GM19397 (cell line): ENCODE measurements around the gene C15orf39.
"Not testable (repeated sequence)": the region's sequence is repeated elsewhere in the genome, so short reads cannot be mapped to it uniquely, and the experiment has no call there.

Experiments used
- ATAC-seq: cut with Tn5 transposase; IDR thresholded peaks from one replicate; pipeline ENCODE4 v1.9.1; 2021; ENCODE audit warnings: mild to moderate bottlenecking, moderate library complexity; ENCODE audit not compliant: unreplicated experiment

The C15orf39 gene

DNA sequence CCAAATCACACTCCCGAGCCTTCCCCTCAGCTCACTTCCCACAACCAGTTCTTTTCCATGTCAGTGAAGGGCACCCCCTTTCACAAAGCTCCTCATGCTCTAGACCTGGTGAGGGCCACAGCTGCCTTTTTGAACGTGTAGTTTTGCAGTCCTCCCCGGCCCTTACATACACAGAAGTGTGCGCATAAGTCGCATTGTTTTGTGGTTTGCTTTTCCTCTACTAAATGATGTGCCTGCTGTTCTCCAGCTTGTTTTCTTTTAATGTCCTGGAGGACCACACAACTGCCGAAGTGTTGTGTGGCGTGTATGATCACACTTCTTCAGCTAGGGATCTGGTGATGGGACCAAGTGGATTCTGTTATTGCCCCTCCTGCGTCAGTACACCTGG lies 7.6 kb downstream of the C15orf39 start:
- ATAC-seq, result no peak

DNA sequence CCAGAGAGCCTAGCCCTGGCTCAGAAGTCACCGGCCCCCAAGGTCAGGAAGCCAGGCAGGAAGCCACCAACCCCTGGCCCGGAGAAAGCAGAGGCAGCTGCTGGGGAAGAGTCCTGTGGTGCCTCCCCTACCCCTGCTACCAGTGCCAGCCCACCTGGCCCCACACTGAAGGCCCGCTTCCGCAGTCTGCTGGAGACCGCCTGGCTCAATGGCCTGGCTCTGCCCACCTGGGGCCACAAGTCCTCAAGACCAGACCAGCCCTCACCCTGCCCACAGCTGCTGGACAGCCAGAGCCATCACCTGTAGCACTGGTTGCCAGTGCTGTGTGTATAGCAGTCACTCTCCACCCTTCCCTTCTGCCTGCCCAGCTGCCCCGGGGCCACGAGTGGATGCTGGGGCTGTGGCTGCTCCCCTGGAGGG lies 9.1 kb downstream of the C15orf39 start:
- ATAC-seq, result no peak

DNA sequence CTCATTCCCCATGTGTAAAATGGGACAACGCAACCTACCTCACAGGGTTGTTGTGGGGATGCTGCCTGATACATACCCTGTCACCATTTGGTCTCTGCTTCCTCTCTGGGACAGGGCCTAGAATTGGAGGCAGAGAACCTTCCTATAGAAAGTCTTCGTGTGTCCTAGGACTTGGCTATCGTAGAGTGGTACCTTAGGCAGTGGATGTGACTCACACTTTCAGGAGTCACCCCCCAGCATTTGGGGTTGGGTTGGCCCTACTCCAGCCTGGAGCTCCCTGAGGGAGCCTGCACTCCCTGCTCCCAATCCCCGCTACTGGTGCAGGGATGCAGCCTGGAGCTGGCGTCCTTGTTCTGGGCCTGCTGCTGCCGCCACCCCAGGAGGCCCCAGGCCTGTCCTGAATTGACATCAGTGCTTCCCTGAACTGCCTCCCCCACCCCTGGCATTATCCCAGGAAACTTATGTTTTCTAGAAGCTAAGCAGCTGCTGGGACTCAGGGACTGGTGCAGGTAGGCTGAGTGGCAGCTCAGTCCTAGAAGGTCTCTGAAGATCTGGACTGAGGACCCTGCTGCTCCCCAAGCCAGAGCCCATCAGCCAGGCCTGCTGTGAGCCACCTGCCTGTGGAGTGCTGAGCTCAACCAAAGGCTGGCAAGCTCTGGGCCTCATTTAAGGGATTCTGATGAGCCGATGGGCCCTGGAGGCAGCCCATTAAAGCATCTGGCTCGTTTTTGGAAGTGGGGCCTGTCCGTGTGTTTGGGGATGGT lies 9.9 kb downstream of the C15orf39 start:
- ATAC-seq, result no peak

DNA sequence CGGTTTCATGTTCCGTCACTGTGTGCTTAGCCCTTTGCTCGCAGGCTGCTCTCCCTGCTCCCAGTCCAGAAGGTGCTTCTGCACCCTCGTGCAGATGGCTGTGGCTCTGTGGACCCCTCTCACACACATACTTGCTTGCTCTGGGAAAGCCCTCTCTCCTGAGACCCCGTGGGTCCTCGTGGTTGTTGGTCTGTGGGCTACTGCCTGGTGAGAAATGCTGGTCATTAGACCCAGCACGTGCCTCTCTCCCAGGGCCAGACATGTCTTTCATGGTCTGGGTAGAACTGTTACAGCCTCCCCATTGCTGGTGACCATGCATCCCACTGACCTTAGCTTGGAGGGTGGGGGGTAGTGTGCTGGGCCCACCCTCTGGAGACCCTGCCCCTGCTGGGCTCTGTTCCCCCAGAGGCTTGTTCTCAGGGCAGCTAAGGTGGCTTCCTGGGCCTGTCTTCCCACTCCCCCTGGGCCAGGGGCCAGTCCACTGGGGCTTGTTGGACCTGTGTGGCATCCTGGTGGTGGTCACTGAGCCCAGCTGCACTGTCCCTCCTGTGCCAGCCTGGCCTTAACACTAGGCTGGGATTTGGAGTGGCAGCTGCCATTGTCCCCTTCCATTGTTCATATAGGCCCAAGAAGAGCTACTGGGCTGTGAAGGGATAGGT lies 10.6 kb downstream of the C15orf39 start:
- no peak for ATAC-seq

DNA sequence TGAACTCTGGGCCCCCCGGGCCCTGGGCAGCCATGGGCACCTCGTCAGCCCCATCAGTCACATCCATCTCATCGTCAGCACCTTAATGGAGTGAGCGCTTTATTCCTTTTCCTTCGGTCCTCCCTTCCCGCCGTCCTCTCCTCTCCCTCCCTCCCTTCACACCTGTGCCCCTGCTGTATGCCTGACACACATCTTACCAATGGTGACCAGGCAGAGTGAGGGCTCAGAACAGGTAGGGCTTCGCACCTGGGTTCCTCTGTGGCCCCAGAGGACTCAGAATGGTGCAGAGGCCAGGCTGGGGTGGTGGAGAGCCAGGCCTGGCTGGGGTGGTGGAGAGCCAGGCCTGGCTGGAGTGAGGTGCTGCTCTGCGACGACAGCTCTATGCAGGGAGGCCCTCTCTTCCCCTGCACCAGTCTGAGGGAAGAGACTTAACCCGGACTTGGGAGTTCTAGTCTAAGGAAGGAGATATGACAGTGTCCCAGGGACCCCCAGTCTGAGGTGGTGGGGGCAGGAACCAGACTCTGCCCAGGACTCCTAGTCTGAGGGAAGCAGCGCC lies 11.6 kb downstream of the C15orf39 start:
- ATAC-seq, result no peak

DNA sequence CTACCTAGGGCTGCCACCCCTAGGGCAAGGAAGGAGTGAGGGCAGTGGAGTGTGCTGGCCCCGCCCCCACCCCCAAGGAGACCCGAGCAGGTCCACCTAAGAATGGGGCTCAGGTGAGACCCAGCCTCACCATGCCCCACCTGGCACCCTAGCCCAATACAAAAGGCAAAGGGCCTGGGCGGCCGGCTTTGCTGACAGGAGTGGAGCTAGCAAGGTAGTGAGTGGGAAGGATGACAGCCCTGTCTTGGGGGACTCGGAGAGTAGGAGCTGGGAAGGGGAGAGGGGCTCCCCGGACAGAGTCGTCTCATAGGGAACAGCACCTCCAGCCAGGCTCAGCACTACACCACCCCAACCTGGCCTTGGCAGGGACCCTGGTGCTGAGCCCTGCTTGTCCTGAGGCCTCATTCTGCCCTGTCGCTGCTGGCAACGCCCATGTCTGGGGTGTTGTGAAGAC lies 12.1 kb downstream of the C15orf39 start:
- no peak for ATAC-seq

DNA sequence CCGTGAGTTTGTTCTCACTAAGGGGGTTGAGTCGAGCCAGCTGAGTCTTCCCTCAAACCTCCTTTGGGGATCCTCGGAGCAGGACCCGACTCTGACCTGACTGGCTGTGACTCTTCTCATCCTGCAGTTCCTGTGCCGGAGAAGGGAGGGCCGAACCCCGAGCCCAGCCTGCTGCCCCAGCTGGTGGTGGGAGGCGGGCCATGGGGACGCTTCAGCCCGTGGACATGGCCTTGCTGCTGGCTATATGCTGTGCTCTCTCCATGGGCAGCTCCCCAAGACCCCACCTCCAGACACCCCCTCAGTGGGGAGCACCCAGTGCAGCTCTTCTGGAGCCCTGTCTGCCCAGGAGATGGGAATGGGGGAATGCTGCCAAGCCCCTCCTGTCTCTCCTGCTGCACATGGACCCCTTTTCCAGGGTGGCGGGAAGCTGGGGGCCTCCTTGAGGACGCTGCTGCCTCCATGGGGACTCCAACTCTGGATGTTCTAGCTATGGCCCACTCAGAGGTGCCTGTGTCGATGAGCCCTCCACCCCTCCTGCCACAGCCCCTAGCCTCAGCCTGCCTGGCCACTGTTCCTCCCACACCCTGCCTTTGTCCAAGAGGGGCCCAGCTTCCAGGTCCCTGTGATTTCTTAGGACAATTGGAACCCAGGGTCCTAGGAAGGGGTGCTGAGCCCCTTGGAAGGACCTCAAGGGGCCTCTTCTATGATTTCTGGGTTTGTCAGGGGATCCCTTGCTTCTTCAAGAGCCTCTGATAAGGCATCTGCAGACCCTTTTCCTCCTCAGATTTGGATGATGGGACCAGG lies 12.8 kb downstream of the C15orf39 start:
- no peak for ATAC-seq

DNA sequence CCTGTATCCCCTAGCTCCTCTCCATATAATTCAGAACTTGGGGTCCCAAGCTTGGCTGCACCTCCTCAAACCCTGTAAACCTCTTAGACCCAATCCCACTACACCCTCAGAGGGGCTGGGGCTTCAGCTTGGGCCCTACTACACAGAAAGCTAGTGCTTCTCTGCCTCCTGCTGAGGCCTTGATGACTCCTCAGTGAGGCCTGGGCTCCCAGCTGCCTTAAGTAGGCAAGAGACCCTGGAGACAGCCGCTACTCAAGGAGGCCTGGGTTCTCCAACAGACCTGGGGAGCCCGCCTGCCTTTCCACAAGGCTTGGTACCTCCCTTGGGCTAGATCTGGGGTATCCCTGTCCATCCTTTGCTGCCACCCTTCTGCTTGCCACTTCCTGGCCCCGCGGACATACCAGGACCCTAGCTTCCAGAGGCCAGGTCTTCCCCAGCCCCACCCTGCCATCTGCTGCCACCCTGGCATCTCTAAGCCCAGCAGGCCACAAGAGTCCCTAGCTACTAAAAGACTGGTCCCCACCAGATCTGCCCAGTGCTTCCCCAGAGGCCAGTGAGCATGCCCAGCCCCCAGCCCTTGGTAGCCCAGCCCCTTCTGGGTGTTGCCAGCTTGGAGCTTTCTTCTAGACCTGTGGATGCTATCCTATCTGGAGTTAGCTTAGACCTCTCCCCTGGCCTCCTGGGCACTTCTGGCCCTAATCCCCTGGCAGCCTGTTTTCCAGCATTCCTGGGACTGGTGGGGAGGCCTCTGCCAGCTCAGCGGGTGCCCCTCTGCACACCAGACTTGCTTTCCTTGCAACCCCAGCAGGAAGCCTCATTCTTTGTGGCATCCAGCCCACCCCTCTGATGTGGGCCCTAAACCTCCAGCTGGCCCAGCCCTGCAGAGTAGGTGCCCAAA lies 13.7 kb downstream of the C15orf39 start:
- no peak for ATAC-seq

DNA sequence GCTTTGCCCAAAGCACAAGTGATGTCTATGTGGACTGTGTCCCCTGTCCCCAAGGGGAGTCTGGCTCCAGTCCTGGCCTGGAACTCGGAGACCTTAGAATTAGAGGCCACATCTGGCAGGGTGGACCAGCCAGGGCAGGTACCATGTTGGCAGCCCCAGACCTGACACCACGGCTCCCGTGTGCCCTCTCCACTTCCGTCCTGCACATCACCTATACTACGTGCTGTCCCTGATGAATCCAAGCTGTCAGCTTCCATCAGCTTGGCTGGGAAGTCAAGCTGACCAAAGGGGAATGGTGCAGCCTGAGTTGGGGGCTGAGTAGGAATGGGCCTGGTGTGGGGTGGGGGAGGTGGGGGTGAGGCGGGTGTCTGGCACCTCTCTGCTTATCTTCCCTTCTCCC lies 15.3 kb downstream of the C15orf39 start:
- ATAC-seq, result no peak

DNA sequence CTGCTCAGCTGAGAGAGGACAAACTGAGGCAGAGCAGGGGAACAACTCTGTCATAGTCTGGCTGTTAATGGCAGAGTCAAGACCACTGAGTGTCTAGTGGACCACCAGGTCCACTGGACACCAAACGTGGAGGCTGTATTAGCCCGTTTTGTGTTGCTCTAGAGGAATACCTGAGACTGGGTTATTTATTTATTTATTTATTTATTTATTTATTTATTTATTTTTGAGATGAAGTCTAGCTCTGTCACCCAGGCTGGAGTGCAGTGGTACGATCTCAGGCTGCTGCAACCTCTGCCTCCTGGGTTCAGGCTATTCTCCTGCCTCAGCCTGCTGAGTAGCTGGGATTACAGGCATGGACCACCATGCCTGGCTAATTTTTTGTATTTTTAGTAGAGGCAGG lies 15.9 kb downstream of the C15orf39 start:
- ATAC-seq, result not testable (repeated sequence)

DNA sequence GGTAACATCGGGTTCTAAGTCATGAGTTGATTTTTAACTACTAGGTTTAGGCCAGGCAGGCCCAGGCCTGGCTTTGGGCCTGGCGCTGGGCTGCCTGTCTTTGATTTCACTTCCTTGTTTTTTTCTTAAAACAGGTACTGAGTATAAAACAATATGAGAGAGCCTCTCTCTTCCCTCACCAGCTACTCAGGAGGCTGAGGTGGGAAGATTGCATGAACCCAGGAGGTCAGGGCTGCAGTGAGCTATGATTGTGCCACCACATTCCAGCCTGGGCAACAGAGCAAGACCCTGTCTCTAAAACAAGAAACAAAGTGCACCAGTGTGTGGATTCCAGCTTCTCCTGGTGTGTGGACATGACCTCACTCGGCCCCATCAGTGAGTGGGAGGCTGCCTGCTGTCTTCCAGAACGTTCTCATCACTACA lies 17.8 kb downstream of the C15orf39 start:
- ATAC-seq, result not testable (repeated sequence)

DNA sequence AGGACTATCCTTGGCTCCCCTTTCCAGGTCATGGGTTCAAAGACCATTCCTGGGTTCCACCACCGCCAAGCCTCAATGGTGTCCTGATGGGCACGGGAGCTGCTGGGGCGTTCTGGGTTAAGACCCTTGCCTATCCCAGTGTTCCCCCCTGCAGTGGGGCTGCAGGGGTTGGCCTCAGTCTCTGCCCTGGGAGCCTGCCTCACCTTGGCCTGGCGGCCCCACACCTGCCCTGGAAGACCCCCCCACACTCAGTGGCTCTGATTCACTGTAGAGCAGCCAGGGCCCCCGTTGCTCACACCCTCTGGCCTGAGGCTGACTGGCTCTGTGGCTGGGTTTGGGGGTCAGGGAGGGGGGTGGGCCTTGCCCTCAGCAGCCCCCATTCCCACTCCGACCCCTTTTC lies 22.0 kb downstream of the C15orf39 start:
- ATAC-seq, result no peak

DNA sequence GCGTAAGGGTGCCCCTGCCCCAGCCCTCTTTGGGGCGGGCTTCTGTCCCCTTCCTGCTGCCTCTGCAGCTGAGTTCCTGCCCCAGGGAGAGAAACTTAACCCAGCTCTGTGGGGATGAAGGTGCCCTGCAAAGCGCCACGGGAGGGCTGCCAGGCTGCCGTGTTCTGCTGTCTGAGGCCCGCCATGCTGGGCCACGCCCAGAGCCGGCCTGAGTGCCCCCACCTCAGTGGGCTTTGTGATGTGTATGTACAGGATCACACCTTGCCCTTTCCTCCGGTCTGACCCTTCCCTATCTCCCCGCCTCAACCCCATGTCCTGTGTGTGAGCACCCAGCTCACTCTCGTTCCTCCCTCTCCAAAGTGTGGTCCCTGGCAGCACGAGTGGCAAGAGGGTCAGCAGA lies 22.6 kb downstream of the C15orf39 start:
- no peak for ATAC-seq

DNA sequence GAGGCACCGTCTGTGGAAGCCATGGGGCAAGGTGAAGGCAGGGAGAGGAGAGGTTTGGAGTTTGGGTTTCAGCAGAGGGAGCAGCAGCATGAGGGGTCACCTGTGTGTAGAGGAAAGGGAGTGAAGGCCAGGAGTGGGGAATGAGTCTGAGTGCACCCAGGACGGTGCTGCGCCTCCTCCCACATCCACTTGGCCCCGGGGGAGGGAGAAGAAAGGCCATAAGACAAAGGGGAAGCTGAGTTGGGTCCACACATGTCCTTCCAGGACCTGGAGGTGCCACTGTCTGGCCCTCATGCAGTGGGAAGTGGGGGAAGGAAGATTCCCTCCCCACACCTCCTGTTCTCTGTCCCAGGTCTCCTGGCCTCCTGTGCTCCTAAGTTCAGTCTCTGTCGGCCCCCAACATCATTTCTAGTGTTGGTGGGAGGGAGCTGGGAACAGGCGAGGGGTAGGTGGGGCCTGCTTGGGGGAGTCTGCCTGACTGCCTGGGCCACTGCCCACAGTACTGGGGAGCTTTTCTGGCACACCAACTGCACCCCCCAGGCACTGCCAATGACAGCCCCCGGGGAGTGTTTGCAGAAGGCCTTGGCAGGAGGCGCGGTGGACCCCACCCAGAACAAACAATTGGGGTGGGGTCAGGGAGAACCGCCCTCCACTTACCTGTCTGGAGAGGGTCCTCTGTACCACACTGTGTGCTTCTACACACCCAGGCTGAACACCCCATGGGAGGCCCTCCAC lies 23.6 kb downstream of the C15orf39 start:
- not testable (repeated sequence) for ATAC-seq

DNA sequence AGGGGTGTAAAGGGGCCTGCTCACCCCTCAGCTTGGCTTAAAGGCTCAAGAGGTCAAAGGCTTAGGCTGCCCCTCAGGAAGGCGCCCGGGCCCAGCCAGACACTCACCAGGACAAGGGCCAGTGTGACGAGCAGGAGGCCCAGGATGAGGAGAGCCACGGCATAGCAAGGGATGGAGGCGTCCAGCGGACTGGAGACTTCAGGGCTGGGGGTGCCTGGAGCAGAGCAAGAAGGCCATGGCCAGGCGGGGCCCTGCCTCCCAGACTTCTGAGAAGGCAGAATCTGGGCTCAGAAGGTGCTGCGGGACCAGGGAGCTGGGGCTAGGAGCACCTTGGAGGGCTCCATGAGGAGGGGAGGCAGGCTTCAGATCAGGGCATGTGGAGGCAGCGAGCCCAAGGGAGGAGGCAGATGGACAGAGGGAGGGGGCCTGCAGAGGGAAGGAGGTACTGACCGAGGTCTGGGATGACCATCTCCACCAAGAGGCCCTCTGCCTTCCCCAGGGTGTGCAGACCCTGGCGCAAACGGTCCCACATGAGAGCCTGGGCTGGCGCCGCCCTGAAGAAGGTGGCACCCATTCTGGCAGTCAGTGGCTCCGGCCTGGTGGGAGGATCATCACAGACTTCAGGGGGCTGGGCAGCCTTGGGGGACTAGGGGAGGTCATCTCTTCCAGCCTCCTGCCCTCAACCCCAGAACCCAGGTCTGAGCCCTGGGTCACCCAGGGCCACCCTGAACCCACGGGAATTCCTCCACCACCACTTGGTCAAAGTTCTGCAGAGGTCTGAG lies 24.5 kb downstream of the C15orf39 start:
- ATAC-seq, result no peak

DNA sequence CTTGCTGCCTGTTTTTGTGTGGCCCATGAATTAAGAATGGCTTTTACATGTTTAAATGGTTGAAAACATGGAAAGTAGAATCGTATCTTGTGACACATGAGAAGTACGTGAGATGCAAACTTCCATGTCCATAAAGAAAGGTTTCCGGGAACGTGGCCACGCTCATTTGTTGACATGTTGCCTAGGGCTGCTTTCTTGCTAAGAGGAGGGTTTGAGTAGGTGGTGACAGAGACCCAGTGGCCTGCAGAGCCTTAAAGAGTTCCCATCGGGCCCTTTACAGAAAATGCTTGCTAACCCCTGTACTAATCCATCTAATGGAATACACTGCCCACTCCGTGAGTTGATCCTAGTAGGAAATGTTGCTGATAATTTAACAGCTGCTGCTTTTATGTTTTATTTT lies 25.4 kb downstream of the C15orf39 start:
- not testable (repeated sequence) for ATAC-seq

DNA sequence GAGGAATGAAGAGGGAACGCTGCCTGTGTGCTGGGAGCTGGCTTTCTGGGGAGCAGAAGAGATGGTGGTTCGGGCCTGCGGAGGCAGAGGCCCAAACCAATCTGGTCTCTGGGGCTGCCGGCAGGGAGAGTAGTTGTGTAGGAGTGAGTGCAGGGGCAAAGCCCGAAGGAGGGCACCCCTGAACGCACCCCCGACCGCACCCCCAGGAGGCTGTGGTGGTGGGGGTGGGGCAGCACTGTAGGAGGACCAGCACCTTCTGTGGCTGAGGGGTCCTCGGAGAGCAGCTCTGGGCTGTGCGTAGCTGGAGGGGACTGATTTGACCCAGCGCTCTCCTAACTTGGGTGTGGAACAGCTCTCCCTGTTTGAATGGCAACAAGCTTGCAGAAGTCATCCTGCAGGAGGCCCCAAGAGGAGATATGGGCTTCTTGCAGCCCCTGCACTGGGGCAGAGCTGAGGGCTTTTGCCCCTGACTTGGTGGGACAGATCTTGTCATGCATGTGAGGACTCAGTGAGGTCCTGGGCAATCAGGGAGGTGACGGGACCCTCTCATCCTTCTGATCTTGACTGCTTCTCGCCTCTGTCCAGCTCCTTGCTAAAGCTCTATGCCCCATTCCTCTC lies 26.1 kb downstream of the C15orf39 start:
- ATAC-seq, result no peak

DNA sequence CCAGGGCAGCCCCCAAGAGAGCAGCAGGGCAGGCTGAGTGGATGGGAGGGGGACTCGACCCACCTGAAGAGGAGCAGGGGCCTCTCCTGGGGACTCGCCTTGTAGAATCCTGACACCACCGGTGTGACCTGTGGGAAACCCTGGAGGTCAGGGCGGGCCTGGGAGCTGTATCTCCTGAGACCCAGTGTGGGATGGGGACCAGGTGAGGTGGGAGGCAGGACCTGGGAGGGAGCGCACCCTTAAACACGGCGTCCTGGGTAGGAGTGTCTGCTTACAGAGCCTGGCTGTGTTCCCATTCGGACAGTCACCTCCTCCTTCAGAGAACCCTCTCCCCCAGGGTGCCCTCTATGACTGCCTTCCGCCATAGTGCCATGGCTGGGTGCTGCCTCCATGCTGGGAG lies 27.1 kb downstream of the C15orf39 start:
- ATAC-seq, result no peak
